Measurements from ENCODE around the gene SPOP.

- TF ChIP-seq CTCF (IDR thresholded peaks at IDR 0.05): no peak
- no peak for TF ChIP-seq POLR2A (IDR thresholded peaks at IDR 0.05)
These were observed 42.8 kb downstream of the SPOP start for GRCh38 chr17:49635121-49635520.
